T-helper 2 cell treated with Interferon-gamma antibody and Interleukin-4, amounts not matched to agents 100 ng/mL and 5 ng/mL, for 36 hours (primary cell): ENCODE measurements around the gene CACNB2. TPM values are rescaled to one million over a fixed set of nuclear protein-coding genes. Genes with fewer than 3 reads are reported as not detected.

ENCODE experiments used
- intact Hi-C: fragments of 100-400 bp; cut with micrococcal nuclease; formaldehyde crosslinking; loops from one replicate; pipeline ENCODE4 v1.15.1; 2023
- total RNA-seq: library from RNA; stranded (reverse); gene quantifications from 2 replicates; pipeline ENCODE4 v1.2.3, GENCODE V29; 2022

CACNB2 gene
- total RNA-seq = 0.14 and 0.23 TPM in 2 replicates

DNA sequence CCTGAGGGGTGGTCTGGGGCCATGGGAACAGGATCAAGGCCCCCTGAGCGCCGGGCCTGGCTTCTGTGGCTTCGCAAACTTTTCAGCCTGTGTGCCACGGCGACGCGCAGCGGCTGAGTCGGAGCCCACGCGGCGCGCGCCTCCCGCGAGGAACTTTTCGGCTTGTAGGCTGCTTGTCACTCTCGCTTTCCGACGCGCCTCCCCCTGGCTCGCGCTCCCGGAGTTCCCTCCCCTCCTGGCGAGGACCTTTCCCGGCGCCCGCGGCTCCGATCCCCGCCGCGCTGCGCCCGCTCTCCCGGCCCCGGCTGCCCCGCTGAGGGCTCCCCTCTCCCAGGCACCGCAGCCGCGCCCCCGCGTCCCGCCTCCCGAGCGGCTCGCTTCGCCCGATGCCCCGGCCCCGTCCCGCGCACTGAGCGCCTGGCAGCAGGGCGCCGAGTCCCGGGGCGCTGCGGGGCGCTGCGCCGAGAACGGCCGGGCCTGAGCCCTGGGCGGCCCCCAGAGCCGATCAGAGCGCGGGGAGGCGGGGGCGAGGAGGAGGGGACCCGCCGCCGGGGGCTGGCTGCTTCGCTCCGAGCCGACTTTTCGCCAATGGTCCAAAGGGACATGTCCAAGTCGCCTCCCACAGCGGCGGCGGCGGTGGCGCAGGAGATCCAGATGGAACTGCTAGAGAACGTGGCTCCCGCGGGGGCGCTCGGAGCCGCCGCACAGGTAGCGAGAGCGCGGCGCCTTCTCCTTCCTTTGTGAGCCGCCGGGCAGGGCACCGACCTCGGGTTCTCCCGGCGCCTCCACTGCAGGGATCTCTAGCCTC lies at the start of gene CACNB2:
Gene CACNB2, plus strand, starts transcription at position 276 of the 808 bp plus-strand sequence.
- intact Hi-C loops = no loop called here

DNA sequence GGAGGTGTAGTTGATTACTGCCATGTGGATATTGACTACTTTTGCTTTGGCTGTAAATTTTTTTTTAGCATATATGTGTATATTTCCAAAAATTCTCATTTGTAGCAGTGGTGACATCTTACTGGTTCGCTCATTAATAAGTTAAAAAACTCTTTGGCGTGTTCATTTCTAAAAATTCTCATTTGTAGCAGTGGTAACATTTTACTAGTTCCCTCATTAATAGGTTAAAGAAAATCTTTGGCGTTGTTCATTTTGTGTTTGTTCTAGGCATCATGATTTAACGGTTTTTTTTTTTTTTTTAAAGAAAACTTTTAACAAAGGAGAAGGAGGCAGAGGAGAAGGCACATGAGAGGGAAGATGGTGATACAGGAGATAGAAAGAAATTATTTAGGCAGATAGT lies 45.9 kb upstream of the CACNB2 start:
- intact Hi-C loops = no loop called here

DNA sequence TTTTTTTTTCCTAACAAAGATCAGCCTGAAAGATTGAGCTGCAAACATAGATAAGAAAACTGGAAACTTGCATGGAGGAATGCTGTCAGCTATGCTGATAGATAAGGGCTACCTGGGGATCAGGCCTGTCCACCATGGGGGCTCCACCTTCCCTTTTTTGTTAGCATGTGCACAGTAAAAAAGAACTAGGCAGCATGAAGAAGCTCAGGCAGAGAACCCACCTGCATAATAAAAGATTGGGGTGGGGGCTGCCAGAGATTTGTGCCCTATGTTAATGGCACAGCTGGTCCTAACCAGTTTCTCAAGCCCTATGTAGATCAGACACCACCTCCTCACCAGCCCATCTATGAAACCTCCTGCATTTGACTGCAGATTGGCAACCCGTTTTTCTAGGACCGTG lies 45.4 kb upstream of the CACNB2 start:
- intact Hi-C loops = no loop called here

DNA sequence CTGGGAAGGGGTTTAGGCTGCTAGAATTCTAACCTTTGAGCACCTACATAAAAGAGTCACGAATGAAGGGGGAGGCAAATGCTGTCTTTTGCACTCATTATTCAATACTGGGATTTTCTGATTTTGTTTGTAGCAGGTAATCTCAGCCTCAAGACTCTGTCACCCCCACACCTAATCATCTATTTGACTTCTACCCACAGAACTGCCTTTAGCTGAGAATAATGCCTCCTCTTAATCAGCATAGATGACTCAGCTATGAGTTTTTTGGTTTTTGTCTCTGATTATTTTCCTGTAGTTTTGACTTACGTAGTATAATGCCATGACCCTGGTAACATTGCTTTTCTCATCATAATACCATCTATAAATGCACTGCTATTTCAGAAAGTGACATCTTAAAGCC lies 42.7 kb upstream of the CACNB2 start:
- intact Hi-C loops = no loop called here

DNA sequence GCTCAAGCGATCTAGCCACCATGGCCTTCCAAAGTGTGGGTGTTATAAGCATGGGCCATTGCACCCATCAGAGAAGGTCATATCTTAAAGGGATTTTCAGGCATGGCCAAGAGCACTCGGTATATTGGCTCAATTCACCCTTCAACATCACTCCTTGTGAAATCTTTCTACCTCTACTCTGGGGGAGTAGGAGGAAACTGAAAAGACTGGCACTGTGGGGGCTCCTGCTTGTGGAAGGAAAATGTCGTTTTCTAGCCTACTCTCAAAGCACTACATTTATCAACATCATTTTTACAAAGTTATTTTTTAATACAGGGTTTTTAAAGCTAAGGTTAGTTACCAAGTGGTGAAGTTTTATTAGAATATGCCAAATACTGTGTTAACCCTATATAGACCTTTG lies 42.0 kb upstream of the CACNB2 start:
- intact Hi-C loops = no loop called here

DNA sequence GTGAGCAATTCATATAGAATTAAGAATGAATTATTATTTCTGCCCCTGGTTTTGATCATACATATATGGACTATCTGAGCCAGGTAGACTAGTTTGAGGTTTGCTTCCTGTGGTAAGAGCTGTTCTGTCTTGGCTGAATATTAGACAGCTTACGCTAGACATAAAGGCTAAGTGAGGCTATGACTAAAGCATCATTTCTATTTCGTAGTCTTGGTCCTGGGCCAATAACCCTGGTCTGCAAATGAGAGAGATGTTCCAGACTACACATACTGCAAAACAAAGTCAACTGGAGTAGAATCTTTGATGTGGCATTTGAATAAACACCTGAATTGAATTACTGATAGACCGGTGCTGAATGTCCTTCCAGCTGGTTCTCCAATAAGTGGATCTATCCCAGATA lies 40.8 kb upstream of the CACNB2 start:
- intact Hi-C loops = no loop called here

DNA sequence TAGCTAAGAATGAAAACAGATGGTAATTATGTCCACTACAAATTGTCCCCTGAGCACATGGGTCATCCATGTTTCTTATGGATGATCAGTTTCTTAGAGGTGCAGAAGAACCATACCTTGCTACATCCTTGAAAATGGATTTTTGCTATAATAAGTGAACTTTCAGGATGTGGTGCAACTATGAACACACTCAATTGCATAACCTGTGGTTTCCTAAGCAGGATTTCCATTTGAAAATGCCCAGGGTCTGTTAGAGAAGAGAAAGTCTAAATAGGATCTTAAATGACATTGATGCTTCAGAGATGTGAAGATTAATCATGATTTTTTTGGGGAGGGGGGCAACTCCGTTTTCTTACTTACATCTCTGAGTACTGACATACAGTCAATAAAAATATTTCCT lies 39.6 kb upstream of the CACNB2 start:
- intact Hi-C loops = no loop called here

DNA sequence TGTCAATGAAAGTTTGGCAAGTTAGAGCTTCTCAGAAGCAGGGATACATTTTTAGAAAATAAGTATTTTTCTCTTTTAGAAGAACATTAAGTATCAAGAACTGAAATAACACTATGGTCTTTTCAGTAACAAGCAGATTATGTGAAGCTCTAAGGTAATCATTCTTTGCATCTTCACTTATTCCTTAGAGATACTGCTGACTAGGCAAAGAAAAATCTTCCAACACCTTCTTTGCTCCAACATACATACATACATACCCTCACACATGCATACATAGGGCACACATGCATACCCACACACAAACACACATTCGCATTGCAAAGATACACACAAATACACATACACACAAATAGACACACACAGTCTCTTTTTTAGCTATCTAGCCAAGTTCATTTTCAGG lies 37.8 kb upstream of the CACNB2 start:
- intact Hi-C loops = no loop called here

DNA sequence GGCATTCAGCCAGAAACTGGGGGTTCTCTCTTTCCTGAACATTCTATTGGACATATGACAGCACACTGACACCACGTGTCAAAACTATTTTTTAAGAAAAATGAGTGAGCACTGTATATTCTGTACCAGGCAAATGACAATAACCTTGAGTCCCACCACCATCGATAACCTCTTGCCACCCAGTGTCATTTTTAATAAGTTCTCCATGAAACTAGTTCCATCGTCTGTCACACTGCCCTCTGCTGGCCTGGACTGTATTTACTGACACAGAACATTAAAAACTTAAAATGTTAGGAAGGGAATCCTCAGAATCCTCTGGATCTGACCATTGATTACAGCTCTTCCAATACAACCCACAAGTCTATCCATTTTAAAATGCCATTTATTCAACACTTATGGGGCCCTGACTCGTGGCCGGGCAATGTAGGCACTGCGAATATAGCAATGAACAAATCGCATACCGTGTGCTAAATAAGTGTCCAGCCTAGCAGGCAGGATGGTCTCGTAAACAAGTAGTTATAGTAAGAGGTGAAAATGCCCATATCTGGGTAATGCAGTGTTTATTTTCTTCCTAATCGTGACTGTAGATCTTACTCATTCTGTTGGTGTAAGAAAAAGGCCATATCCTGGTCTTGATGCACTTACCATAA lies 35.9 kb upstream of the CACNB2 start:
- intact Hi-C loops = loop anchor here (1.0 kb wide), 1 partner anchor 497 kb away; no protein-coding TSS in a partner anchor

DNA sequence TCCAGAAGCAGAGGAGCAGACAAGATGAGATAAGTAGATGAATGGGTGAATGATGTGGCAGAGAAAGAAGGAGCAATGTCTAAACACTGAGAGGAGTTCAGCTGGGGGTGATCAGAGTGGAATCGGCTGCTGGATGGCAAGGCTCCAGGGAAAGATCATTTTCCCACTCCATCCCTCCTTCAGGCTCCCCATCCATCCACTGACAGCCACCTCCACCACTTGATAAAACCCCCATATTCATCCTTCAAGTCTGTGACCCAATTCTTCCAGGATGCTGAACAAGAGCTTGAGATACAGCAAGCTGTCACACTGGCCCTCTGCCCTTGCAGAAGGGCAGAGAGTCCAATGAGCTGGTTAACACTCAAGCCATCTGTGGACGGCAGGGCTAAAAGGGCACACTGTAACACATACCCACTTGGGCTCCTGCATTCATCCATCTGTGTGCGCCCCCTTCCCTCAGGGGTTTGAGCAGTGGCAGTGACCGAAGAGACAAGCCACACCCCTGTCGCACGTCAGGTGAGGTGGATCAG lies 30.8 kb upstream of the CACNB2 start:
- intact Hi-C loops = no loop called here

DNA sequence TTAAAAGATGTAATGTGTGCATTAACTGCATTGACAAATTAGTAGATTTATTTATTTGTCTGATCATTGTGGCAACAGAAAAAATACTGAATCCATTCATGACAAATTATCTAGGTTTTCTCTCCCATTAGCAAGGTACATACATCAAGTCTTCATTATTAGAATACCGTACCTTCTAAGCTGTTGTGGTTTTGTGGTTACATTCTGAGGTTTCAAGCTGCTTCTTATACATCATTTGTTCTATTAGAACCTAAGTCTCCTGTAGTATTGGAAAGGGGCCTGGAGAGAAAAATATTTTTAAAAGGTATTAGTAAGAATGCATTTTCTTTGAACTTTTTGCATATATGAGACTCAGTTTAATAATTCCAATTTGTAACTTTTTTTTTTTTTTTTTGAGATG lies 26.3 kb upstream of the CACNB2 start:
- intact Hi-C loops = no loop called here

DNA sequence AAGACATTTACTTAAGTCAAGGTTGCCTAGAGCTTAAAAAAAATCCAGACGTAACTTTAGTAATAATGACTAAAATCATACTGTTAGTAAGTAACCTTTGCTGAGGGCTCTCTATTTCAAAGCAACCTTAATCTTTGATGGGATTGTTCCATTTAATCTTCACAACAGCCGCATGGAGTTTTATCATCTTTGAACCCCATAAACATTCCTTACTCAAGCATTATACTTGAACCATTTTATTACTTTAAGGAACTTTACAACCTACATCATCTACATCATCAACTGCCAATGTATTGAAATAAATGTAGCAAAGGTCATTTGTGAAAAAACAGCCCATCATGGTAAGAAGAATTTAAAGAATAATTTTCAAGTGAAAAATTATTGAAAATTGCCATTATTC lies 22.9 kb upstream of the CACNB2 start:
- intact Hi-C loops = no loop called here

DNA sequence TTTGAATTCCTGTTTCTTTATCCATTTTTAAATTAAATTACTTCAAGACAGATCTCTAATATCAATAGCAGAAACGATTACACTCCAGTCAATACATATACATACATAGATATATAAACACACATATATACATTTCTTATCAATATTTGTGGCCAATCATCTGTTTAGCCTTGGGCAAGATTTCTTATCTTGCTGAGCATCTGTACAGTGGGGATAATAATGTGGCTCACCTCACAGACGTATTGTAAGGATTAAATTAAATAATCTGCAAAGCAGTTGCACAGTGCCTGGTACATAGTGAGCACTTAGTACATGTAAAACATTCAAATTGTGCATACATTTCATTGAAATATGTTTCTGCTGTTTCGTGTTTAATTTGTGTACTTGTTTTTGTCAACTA lies 17.5 kb upstream of the CACNB2 start:
- intact Hi-C loops = no loop called here

DNA sequence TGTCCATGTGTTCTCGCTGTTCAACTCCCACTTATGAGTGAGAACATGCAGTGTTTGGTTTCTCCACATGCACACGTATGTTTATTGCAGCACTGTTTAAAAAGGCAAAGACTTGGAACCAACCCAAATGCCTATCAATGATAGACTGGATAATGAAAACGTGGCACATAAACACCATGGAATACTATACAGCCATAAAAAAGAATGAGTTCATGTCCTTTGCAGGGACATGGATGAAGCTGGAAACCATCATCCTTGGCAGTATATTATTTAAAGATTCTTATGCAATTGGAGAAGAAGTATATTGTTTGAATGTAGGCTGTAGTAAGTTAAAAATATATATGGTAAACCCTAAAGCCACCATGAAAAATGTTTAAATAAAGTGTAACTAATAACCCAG lies 7.2 kb upstream of the CACNB2 start:
- intact Hi-C loops = no loop called here

DNA sequence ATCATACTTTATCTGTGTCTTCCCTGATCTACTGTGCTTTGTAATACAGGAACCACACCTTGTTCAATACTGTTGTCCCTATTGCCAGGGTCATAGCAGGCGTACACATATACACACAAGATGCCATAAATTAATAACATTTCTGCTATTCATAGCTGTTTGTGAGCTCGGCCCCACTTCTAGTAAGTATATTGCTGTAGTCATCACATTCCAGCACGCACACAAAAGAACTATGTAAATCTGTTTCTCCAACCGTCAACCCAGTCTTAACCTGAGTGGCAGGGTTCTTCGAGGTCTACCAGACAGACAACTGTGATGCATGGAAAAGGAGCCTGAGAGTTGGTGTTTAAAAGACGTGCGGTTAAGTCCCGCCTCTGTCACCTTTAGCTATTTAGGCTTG lies 5.7 kb upstream of the CACNB2 start:
- intact Hi-C loops = no loop called here

DNA sequence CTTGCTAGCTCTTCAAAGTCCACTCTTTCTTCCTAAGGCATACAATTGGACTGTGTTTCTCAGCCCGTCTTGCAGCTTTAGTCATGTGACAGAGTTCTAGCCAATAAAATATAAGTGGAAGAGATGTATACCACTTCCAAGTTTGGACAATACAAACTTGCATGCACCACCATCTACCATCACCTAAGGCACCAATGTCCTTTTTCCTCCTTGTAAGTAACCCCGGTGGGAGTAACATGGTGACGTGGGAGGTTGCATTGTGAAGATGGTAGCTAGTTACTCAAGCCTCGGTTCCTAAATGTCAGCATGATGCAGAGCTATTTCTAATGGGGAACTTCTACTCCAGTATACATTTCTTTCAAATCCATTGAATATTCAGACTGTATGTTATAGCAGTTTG lies 5.3 kb upstream of the CACNB2 start:
- intact Hi-C loops = no loop called here

DNA sequence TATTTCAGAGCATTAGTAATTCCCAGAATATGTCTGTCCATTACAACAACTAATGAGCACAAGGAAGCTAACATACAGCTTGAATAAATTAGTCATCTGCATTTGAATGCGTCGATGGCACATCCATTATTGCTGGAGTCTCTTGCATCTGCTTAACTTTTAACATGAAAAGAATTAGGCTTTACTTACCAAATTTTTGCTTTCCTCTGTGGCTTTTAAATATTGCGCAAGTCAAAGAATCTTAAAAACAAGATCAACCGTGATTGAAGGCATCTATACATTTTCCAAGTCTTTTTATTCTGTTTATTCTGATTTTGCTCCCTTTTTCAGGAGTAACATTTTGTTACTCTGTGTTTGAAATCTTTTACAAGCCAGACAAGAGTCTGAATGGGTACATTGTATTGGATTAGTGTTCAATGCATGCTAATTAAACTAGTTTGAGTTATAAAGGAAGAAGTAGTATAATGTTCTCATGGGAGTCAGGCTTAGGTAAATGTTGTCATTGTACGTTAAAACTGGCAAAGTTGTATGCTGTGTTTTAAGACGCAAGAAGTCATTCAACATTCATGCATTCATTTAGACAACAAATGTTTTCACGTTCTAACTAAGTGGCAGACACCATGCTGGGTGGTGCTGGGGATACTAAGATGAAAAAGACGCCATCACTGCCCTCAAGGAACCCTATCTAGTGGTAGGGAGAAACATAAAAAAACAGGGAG lies 4.0 kb upstream of the CACNB2 start:
- intact Hi-C loops = no loop called here

DNA sequence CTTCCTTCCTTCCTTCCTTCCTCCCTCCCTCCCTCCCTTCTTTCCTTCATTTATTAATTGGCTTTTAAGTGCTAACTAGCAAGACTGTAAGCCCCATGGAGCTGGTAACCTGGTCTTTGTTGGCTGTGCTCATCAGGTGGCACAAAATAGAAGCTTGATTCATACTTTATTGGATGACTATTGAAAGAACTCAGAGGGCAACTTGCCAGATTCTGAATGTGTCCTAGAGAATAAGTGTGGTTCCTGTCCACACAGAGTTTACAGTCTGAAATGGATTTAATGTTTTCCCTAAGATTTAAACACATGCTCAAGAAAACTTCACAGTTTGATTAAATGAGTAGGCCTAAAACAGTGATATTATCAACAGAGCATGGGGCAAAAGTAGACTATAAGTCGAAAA lies 3.1 kb upstream of the CACNB2 start:
- intact Hi-C loops = no loop called here

DNA sequence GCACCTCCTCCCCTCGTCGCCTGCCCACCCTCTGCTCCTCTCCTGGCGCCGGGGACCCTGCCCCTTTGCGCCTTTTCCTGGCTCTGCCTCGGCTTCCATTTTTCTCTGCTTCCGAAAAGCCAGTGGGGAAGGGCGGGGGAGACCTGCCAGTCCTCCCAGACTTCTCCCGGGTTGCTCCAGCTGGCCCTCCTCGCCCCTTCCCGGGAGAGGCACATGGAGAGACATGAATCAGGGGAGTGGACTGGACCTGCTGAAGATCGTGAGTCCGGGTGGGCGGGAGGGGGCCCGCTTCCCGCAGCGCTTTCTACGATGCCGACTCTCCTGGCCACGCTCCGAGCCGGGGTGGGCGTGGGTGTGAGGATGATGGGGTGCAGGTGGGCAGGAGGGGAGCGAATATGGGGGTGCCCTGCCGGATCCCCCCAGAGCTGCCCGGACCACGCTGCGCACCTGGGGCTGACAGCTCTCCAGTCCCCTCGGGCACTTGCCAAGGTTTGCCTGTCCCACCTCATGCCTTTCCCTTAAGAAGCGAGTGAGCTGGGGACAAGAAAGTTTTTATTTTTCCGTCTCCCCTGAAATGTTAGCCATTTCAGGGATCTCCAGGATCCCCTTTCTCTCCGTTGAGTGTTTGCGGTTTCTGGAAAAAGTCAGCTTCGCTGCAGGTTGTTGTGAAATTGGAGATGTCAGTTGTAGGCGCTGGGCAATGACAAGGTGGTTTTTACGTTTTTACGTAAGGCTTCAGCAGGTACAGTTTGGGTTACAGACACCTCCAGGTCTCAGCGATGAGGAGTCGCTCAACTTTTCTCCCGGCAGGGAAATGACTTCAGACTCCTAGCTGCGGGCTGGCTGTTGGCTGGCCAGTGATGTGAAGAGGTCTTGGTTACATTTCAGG lies 977 bp downstream of the CACNB2 start:
- intact Hi-C loops = no loop called here

DNA sequence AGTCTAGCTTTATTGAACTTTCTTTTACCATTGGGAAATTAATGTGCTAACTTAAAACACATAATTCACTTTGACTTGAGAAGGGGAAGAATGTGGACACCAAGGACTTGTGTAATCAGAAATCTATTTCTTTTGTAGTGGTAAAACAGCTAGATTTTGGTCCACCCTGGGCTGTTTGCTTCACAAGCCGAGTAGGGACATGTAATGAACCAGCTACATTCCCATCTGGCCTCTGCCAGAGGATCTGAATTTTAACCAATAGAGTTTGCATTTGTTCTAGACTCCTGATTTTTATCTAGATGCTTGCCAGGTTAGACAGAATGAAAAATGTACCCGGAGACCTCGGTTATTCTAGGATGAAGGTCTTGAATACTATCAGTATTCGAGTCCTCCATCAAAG lies 1.9 kb downstream of the CACNB2 start:
- intact Hi-C loops = no loop called here

DNA sequence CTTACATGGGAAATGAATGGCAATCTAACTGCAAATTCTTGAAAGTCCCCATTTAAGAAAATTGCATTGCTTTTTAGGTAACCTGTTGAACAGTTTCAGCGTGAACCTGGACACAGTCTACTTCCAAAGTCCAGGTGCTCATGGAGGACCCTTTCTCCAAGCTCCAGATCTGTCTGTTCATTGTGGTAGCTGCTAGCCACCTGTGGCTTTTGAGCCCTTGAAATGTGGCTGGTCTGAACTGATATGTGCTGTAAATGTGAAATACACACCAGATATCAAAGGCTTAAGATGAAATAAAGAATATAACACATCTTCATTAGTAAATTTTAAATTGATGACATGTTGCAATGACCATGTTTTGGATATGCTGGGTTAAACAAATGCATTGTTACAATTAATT lies 4.2 kb downstream of the CACNB2 start:
- intact Hi-C loops = no loop called here
